ENCODE data around the gene RCL1.
"Not testable (repeated sequence)": the region's sequence is repeated elsewhere in the genome, so short reads cannot be mapped to it uniquely, and the experiment has no call there.

RCL1 gene

DNA sequence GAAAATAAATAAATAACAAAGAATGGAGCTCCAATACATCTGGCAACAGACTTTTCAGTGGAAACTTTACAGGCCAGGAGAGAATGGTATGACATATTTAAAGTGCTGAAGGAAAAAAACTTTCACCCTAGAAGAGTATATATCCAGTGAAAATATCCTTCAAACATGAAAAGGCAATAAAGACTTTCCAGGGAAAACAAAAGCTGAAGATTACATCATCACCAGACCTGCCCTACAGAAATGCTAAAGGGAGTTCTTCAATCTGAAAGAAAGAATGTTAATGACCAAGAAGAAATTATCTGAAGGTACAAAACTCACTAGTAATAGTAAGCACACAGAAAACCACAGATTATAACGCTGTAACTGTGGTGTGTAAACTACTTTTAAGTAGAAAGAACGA is 8.3 kb upstream of the RCL1 start:
- DNase-seq: no peak

DNA sequence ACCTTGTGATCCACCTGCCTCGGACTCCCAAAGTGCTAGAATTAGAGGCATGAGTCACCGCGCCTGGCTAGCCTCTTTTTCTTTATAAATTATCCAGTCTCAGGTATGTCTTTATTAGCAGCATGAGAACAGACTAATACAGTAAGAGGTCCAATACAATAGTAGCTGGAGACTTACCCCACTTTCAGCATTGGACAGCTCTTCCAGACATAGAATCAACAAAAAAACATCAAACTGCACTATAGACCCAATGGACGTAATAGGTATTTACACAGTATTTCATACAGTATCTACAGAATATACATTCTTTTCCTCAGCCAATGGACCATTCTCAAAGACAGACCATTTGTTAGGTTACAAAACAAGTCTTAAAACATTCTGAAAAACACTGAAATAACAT is 6.1 kb upstream of the RCL1 start:
- DNase-seq: no peak

DNA sequence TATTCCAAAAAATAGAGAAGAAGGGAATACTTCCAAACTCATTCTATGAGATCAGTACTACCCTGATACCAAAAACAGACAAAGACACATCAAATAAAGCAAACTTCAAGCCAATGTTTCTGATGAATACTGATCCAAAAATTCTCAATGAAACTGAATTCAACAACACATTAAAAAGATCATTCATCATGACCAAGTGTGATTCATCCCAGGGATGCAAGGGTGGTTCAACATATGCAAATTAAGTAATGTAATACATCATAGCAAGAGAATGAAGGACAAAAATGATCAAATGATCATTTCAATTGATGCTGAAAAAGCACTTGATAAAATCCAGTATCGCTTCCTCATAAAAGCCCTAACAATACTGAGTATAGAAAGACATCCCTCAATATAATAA is 4.9 kb upstream of the RCL1 start:
- DNase-seq: no peak

DNA sequence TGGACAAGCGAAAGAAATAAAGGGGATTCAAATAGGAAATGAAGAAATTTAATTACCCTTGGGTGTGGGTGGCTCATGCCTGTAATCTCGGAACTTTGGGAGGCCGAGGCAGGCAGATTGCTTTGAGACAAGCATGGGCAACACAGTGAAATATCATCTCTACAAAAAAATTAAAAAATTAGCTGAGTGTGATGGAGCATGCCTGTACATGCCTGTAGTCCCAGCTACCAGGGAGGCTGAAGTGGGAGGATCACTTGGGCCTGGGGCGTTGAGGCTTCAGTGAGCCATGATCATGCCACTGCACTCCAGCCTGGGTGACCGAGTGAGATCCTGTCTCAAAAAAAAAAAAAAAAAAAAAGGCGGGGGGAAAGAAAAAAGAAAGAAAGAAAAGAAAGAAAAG is 4.0 kb upstream of the RCL1 start:
- no peak for DNase-seq

DNA sequence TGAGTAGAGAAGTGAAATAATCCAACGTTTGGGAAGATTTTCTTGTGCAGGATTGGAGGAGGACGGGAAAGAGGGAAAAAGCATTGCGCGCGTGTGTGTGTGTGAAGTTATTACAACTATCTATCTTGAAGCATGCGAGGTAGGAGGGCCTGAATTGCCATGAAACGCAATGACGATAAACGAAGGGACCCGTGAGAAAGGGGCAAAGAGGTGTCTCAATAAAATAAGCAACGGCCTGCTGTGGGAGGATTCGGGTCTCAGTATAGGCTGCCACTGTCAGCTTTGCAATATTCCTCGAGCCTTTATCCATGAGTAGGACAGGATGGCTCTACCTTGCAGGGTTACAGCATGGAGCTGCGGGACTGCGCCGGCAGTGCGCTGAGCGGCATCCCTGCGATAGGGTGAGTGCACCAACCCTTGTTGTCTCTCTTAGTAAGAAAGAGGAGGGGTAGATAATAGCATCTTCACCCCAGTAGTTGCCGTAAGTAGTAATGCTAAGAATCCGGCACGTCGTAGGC is 631 bp upstream of the RCL1 start:
- DNase-seq: no peak

DNA sequence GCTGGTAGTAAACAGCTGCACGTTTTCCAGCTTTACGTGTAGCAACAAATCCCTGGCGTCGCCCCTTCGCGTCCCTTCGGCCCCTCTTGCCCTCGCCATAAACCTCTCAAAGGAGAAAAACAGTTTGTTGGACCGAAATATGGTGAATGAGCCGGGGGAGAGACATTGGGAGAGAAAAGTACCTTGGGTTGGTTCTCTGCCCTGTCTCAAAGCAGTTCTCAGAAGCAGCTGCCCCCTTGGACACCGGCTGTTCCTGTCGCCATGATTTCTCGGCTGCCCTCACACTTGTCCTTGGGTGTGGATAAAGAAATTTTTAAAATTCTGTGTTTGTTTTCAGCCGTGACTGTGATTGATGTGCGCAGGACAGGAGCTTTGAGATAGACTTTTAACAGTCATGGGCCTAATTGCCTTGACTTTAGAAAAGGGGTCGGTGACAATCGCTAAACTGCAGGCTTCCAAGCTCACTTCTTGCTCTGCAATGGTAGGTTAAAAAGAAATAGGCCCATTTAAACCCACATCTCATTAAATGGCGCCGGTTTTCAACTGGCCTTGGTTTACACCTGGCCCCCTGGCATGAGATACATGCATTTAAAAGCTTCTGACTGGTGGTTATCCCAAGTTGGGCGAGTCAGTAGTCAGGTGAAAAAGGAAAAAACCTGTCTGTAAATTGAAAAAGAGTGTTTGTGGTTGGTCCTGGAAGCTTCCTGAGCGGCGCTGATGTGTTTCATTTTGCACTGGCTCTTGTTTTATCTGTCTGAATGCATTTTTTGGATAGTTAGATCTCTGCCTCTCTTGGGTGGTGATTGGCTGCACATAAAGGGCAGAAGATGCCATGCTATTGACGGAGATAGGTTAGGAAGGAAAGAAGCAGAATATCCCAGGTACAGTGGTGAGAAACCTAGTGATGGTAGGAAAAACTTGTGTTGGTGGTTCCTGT is 983 bp downstream of the RCL1 start:
- no peak for DNase-seq

DNA sequence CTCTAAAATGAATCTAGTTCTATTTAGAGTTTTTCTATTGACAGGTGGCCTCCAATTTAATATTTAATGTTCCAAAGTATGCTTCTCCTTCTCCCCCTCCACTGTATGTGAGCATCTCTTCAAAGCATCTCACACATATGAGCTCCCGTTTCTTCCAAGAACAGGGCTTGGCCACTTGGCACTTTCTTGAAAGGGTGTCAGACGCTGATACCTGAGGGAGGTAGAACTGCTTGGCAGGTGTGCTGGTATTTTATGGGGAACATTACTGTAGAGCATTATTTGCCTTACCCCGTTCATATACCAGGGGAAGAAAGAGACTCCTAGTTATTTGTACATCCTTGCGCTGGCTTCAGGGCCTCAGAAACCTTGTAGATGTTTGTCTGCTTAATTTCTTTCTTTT is 1.9 kb downstream of the RCL1 start:
- no peak for DNase-seq

DNA sequence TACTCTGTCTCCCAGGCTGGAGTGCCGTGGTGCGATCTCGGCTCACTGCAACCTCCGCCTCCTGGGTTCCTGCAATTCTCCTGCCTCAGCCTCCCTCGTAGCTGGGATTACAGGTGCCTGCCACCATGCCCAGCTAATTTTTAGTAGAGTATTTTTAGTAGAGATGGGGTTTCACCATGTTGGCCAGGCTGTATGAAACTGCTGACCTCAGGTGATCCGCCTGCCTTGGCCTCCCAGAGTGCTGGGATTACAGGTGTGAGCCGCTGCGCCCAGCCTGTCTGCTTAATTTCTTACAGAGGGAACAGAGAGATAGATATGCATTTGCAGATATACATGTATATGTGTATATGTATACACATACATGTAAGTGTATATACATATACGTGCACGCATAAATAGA is 2.4 kb downstream of the RCL1 start:
- DNase-seq: not testable (repeated sequence)

DNA sequence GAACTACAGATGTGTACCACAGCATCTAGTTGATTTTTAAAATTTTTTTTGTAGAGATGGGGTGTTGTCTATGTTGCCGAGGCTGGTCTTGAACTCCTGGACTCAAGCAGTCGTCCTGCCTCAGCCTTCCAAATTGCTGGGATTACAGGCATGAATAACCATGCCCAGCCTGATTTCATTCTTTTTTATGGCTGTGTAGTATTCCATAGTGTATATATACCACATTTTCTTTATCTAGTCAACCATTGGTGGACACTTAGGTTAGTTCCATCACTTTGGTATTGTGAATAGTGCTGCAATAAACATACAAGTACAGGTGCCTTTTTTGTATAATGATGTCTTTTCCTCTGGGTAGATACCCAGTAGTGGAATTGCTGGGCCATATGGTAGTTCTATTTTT is 3.8 kb downstream of the RCL1 start:
- no peak for DNase-seq

DNA sequence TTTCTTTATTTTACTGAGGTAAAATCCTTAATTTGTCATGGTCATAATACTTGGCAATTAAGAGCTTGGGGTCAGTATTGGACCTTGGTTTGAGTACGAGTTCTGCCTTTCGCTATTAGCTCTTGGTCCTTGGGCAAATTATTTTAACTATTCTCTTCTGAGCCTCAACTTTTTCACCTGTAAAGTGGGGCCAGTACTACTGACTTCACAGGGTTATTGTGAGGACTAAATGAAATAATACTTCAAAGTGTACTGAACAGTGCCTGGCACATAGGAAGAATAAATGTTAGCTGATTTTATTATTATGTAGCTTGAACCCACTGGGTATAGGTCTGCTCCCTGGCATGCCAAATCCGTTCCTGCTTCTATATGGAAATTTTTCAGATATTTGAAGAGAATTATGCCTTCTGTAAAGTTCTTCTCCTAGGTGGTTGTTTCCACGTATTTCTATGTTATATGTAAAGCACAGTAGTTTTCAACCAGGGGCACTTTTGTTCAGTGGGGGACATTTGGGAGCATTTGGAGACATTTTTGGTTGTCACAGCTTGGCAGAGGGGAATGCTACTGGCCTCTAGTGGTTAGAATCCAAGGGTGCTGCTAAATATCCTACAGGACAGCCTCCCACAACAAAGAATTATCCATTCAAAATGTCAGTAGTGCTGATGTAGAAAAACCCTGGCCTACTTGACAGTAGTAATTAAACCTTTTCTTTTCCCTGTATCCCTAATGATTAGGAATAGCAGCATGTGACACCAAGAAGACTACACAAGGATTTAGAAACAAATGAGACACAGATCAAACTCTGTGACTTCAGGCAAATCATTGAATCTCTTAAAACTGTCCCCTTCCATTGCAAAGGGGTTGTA is 4.5 kb downstream of the RCL1 start:
- DNase-seq: peak; percentile 35

DNA sequence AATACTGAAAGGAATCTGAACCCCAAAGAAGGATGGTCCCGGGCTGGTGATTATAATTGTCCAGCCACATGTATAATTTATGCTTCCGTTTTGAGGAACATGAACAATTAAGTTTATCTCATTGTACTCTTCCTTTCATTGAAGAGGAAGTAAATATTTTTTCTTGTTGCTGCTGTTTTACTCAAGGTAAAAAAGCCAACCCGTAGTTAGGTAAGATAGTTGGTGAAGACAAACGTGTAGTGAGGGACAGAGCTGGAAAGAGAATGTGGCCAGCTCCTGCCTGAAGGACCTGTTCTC is 5.1 kb downstream of the RCL1 start:
- DNase-seq: no peak

DNA sequence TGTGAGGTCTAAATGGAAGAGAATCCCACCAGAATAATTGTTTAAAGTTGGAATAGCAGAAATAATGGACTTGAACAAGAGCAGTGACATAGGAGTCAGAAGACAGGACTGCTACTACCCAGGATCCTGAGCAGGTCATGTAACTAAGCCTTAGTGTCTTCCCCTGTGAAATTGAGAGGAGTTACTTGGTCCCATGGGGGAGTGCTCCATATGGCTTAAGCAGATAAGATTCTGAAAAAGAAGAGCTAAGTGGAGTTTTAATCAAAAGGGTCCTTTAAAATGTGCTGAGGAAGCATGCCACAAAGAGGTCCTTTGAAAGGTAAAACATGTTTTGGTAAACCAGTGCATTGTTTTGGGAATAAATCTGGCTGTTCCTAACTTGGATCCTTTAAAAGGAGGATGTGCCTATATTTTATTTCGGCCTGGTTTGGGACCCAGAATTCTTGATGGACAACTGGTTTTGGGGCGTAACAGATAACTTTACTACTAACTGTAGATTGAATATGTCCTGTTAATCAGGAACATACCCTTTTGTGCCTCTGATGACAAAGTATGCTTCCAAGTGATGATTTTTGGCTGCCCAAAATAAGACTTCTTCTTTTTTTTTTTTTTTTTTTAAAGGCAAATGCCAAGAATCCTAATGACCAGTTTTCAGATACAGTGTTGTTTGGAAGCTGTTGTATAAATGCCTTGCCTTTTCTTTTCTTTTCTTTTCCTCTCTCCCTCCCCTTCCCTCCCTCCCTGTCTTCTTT is 5.7 kb downstream of the RCL1 start:
- DNase-seq: no peak

DNA sequence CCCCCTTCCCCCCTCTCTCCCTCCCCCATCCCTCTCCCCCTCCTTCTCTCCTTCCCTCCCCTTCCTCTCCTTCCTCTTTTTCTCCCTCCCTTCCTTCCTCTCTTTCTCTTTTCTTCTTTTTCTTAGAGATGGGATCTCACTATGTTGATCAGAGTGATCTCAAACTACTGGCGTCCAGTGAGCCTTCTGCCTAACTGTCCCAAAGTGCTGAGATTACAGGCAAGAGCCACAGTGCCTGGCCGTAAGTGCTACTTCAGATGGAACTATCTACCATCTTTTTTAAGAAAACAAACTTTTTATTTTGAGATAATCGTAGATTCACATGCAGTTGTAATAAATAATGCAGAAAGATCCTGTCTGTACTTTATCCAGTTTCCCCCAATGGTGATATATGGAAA is 6.3 kb downstream of the RCL1 start:
- DNase-seq: no peak

DNA sequence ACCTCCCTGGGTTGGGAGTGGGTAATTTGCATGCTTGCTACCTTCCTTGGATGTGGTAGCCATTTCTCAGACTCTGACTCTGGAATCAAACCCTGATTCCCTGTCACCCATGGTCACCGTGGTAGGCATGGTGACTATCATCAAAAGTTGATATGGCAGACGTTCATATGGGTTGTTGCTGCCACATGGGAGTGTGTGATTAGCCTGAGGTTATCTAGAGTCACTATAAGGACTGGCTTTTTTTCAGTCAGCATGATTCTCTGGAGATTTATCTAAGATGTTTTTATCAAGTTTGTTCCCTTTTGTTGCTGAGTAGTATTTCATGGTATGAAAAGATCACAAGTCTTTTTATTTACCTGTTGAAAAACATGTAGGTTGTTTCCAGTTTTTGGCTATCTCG is 7.0 kb downstream of the RCL1 start:
- DNase-seq: no peak

DNA sequence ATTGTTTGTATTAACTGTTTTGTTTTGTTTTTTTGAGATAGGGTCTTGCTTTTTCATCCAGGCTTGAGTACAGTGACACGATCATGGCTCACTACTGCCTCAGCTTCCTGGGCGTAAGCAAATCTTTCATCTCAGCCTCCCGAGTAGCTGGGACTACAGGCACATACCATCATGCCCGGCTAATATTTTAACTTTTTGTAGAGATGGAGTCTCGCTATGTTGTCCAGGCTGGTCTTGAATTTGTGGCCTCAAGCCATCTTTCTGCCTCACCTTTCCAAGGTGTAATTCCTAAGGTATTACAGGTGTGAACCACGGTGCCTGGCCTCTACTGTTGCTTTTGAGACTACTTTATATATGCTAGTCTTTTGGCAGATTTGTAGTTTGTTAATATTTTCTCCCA is 8.4 kb downstream of the RCL1 start:
- DNase-seq: no peak

DNA sequence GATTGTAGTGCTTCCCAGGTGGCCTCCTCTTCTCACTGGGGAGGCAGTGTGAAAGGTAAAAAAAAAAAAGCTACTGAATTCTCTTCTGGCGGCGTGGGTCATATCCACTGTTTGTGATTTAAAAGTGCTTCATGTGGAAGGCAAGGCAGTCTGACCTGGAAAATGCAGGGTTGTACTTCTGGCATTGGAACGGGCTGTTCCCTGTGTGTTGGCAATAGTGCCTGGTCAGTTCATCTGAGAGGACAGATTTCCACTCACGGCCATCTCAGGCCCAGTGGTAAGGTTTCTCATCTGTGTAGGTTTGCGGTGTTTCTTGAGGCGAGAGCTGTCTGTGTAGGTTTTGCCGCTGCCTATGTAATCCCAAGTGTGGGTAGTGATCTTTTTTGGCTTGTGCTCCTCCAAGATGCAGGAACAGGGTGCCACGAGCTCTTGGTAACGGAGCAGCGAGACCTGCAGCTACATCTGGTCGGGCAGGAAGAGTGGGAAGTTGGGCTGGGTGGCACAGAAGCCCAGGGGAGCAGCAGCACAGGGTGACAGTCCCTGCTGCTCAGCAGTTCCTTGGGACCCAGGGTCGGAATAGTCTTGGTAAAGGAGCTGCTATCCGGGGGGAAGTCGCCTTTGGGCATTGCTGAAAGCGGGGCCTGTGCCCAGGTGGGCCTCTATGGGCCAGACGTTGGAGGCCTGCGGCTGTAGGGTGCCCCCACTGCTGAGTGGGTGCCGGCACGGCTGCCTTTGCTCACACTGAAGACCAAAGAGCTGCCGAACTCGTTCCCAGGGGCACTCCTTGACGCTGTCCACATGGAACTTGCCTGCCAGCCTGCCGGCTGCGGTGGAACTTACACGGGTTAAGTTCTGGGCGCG is 11.2 kb downstream of the RCL1 start:
- DNase-seq: no peak

DNA sequence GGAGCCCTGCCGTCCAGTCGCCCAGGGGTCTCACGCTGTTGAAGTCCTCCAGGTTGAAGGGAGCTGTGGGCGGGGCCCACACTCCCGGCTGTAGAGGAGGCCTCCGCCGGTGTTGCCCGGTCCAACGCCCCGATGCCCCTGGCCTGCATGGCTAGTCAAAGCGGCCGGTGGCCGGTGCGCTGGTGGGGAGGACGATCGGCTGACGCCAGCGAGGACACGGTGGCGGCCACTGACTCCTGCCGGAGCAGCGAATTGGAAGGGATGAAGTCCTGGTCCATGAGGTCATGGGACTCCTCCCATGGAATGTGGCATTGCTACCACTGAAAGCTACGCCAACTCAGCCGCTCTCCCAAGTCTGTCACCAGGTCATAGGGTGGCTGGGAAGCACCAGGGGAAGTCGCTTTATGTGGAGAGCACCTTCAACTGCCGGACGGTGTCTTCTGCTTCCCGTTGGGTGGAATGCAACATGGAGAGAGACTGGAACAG is 11.8 kb downstream of the RCL1 start:
- DNase-seq: no peak

DNA sequence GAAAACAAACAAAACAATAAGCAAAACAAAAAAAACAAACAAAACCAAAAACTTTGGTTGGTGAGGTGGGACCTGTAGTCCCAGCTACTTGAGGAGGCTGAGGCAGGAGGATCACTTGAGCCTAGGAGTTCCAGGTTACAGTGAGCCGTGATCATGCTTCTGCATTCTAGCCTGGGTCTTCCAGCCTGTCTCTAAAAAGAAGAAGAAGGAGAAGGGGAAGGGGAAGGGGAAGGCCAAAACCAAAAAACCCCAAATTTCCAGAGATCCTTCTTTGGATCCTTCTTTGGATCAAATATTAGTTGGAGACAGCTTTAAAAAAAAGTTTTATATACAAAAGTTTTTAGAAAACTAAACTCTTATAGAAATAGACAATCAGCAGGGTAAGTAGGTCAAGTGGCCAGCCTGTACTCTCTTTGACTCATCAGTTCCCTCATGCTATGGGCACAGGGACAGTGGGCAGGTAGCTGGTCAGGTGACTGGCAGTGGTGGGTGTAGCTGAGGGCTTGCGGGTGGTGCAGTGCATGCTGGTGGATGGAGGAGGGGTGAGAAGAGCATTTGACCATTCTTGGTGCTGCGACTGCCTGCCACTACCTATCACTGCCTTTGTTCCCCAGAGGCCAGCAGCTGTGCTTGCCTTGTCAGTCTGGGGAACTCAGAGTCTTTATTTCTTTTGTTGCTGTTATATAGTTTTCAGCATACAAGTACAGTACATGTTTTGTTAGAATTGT is 12.6 kb downstream of the RCL1 start:
- DNase-seq: no peak

DNA sequence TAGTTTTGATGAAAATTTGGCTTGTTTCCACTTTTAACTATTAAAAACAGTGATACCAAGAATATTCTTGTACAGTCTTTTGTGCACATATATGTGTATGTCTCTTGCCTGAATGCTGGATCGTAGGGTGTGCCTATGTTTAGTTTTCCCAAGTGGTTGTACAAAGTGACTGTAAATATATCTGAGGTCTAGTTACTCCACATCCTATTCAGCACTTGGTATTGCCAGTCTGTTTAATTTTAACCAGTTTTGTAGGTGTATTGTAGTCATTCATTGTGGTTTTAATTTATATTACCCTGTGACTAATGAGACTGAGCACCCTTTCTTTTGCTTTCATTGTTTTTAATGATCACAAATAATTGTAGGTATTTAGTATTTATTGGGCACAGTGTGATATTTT is 17.8 kb downstream of the RCL1 start:
- DNase-seq: no peak

DNA sequence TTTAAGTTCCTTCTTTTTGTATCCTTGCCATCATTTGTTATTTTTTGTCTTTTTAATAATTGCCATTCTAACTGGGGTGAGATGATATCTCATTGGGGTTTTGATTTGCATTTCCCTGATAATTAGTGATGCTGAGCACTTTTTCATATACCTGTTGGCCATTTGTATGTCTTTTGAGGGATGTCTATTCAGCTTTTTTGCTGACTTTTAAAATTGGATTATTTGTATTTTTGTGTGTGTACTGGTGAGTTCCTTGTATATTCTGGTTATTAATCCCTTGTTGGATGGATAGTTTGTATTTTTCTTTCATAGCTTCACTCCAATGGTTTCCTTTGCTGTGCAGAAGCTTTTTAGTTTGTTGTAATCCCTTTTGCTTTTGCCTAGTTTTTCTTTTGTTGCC is 19.1 kb downstream of the RCL1 start:
- DNase-seq: no peak

DNA sequence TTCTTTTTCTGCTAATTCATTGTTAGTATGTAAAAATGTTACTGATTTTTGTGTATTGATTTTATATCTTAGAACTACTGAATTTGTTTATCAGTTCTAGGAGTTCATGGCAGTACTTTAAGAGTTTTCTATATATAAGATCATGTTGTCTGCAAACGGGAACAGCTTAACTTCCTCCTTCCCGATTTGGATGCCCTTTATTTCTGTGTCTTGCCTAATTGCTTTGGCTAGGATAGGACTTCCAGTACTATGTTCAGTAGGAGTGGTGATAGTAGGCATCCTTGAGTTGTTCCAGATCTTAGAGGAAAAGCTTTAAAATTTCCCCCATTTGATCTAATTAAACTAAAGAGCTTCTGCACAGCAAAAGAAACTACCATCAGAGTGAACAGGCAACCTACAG is 20.1 kb downstream of the RCL1 start:
- no peak for DNase-seq

DNA sequence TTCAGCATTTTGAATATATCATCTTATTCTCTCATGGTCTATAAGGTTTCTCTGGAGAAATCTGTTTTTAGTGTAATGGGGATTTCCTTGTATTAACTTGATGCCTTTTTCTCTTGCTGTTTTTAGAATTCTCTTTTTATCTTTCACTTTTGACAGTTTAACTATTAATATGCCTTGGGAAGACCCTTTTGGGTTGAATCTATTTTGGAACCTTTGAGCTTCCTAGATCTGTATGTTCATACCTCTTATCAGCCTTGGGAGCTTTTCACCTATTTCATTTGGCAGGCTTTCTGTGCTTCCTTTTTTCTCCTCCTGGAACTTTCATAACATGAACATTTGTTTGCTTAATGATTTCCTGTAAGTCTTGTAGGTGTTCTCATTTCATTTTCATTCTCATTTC is 22.2 kb downstream of the RCL1 start:
- no peak for DNase-seq
